NCI-H1694 (cell line): Measurements from ENCODE around the gene NLRP8.
"Not testable (repeated sequence)": the region's sequence is repeated elsewhere in the genome, so short reads cannot be mapped to it uniquely, and the experiment has no call there.

Experiments
- DNase-seq: peaks from one replicate; lab custom pipeline; 2025; lab: John Stamatoyannopoulos, UW

Gene NLRP8

GRCh38 chr19:55973982-55974381 is 26.4 kb downstream of the NLRP8 start:
- DNase-seq: no peak

DNA sequence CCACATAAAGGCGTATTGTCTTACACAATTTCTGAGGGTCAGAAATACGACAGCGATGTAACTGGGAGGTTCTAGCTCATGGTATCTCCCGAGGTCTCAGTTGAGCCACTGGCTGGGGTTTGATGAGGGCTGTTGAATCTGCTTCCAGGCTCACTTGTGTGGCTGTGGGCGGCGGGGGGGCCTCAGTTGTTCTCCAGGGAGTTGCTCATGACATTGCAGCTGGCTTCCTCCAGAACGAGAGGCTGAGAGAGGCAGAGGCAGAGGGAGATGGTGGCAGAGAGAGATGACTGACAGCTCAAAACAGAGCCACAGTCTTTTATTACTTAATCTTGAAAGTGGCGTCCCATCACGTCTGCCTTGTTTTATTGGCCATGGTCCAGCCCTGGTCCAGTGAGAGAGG is 32.8 kb downstream of the NLRP8 start:
- DNase-seq: no peak

DNA sequence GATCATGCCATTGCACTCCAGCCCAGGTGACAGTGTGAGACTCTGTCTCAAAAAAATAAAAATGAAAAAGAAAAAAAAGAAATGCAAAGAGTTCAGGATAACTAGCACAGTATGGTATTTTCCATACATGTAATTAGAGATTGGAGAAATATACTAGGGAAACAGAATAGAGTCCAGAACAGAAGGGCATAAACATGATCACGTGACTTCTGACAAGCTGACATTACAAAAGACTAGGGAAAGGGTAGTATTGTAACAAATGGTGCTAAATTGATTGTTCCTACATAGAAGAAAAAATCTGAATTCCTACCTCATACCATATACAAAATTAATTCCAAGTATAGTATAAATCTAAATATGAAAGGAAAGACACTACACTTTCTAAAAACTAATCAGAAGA is 37.6 kb downstream of the NLRP8 start:
- DNase-seq: no peak

DNA sequence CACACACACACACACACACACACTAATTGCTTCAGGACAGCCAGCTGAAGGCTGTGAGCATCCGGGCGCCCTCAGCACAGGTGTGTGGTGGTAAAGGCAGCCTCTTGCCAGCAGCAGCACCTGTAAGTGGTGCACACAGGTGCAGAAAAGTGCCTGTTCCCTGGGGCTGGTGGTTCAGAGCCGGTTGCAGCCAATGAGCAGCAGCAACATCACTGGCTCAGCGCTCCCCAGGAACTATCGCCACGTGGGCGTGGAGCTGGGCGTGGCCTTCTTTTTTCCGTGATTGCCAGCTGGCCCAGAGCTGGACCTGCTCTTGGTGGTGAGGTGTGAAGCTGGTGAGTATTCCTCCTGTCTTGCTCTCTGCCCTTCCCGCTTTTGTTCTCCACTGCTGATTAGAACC is 38.9 kb downstream of the NLRP8 start, which contains the start of gene NLRP5:
Gene NLRP5, plus strand, starts transcription at position 289 of the 400 bp plus-strand sequence.
- no peak for DNase-seq

GRCh38 chr19:55990831-55991230 is 43.2 kb downstream of the NLRP8 start:
- no peak for DNase-seq

GRCh38 chr19:55993492-55993891 is 45.9 kb downstream of the NLRP8 start:
- DNase-seq: no peak

DNA sequence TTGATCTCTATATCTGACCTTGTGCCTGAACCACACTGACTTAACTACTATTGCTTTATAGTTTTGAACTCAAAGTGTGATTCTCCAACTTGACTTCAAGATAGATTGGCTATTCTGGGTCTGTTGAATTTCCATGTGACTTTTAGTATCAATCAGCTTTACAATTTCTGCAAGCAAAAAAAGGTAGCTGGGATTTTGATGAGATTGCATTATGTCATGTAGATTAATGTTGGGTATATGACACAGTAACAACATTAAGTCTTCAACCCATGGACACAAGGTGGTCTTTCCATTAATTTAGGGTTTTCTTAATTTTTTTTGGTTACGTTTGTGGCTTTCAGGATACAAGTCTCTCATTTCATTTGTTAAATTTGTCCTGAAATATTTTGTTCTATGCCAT is 67.1 kb downstream of the NLRP8 start:
- DNase-seq: no peak

- no peak for DNase-seq
Measured at GRCh38 chr19:56015756-56016155, 68.1 kb downstream of the NLRP8 start.

DNA sequence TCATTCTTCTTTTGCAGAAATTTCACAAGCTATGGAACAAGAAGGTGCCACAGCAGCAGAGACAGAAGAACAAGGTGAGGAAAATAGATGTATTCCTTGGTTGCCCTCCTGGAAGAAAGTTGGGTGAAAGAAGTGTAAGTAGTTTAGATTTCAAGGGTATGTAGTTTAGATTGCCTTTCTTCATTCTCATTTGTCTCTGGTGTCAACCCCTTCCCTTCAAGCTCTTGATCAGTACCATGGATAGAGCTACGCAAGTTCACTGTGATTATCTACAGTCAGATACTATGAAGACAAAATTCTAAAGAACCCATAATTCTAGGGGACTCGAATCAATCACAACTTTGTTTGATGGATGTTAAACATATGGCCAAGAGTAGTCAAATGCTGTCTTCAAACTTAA is 71.7 kb downstream of the NLRP8 start:
- DNase-seq: not testable (repeated sequence)

- DNase-seq: not testable (repeated sequence)
Measured at GRCh38 chr19:56020355-56020975, 72.8 kb downstream of the NLRP8 start.

- no peak for DNase-seq
Measured at GRCh38 chr19:56026769-56027168, 79.1 kb downstream of the NLRP8 start.
